Measurements from ENCODE around the gene RANBP10.

The RANBP10 gene

DNA sequence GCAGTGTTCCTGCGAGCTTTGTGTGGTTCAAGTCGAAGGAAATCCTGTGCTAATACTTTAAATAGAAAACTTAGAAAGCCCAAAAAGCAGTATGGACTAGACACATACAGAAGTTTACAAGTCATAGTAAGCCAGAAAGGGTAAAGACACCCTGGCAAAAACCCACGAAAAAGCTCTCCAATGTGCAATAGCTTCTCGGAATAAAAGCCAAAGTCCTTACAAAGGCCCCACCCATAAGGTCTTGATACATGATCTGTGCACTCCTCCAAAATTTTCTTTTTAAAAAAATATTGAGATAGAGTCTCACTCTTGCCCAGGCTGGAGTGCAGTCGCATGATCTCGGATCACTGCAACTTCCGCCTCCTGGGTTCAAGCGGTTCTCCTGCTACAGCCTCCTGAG, 129.4 kb downstream of the RANBP10 start:
- DNase-seq (ENCODE audit: low read depth in 2 of 2) = no peak

DNA sequence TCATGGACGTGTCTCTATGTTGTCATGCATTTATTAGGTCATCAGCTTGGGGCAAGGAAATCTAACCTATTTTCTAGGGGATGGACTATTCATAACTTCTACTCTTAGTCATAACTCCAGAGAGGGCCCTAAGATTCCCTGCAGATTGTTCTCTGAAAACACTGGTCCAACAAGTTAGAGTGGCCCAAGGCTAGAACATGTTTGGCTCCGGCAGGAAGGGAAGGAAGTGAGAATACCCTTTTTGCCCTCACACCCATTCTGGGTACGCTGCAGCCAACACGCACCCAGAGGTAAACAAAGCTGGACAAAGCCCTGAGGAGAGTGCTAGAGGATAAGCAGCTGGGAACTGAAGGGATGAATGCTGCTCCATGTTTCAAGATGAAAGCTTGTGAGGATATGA, 129.8 kb downstream of the RANBP10 start:
- no peak for DNase-seq (ENCODE audit: low read depth in 2 of 2)

DNA sequence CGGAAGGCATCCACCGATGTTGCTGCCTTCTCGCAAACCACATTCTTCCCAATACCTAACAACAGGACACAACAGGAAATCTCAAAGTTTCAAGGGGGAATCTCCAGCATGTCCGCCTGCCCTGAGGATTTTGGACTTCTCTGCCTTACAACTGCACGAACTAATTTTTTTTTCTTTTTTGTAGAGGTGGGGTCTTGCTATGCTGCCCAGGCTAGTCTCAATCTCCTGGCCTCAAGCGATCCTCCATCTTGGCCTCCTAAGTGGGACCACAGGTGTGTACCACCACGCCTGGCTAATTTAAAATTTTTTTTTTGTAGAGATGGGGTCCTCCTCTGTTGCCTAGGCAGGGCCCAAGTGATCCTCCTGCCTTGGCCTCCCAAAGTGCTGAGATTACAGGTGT, 130.4 kb downstream of the RANBP10 start:
- no peak for DNase-seq (ENCODE audit: low read depth in 2 of 2)

DNA sequence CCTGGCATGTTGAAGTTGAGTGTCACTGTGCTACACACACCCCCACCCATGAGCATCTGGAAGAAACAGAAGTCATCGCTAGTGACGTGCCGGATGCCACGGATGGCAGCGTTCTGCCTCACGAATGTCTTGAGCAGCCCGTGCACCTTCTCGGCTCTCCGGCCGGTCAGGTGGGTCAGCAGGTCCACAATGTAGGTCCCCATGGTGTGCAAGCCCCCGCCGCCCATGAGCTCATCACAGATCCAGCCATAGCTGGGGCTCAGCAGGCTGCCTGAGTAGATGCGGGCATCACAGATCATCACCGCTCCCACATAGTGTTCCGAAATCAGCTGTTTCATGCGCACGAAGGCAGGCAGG, 130.8 kb downstream of the RANBP10 start:
- DNase-seq (ENCODE audit: low read depth in 2 of 2) = no peak

DNA sequence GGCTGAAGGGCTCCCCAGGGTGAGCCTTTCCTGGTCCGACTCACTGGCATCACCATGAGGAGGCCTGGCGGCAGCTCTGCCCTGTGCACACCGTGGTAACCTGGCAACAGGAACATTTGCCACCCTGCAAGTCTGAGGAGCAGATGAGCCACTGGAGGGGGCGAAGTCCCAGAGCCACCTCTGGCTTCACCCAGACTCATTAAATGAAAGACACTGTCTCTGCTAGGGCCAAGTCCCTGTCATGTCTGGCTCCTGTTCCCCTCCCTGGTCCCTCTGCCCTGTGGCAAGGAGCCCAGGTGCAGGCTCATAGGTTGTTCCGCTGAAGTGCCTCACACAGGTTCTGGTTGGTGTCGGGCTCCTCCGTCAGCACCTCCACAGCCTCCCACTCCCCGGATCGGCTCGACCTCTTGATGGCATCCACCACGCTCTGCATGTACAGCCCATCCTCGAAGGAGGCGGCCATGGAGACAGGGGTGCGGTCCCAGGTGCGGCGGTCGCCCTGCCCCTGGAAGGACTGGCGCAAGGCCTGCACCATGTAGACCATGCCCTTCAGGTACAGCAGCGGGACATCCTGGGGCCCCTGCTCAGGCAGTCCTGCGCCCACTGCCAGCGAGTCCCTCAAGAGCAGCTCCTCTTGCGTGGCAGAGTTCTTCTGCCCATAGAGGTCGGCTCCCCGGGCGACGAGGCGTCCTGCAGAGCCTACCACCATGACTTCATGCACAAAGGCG, 131.3 kb downstream of the RANBP10 start:
- no peak for DNase-seq (ENCODE audit: low read depth in 2 of 2)

DNA sequence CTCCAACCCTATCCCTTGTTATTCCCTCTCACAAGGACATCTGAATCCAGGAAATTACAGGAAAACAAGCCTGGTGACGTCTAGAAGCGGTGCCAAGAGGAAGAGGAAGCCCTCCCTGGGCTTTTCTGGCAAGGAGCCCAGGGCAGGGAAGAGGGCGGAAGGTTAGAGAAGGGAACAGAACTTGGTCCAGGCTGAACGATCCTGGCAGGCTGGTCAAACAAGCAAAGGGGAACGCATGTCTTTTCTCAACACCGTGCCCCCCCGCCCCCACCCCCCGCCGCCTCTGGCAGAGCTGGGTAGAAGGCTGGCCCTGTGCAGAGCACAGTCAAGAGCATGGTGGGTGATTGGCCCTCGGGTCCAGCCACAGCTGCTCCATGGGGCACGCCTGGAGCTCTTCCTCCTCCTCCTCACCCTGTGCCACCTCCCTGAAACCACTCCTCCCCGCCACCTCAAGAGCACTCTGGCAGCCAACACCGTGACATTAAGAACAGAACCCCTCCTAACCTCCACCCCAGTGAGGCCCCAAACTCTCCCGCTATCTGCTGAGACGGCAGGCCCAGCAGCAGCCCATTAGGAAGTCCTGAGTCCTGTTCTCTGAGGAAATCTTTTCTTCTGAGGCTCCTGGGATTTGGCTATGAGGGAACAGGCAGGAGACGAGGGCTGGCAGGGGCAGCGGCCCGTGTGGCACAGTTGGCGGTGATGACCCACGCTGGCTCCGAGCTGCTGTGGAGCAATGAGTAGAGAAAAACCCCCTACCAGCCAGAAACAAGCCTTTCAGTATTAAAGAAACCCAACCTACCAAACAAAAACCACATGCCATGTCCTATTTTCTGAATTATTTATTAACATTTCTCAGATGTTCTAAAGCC, 132.4 kb downstream of the RANBP10 start:
- no peak for DNase-seq (ENCODE audit: low read depth in 2 of 2)

Measured in stimulated activated CD4-positive, alpha-beta T cell treated with anti-CD3 and anti-CD28 coated beads, Interleukin-12 subunit alpha, Interleukin-12 subunit beta, amount 100 ng/mL, for 24 hours (primary cell).